ENCODE results near the gene COBL. TPM values are rescaled to one million over a fixed set of nuclear protein-coding genes. Genes with fewer than 3 reads are reported as not detected.

COBL gene
- total RNA-seq, 4 donors from 2014 or later: 50.2 to 156 (median 65.1) TPM

- WGBS: 94% methylated on average over 6 of the region's 6 CpGs
- Histone ChIP-seq H3K4me1 (no peaks in the 10 kb centered on the region), H3K27ac (no peak overlapping the region), H3K4me3 (no peak overlapping the region), H3K9me3 (no peaks in the 10 kb centered on the region), H3K36me3 (no peaks in the 10 kb centered on the region), H3K27me3 (no peaks in the 10 kb centered on the region)
- DNase-seq (ENCODE audit: low spot score in 2 of 2): peak in 1 of 2 donors; percentile 18
- TF ChIP-seq POLR2AphosphoS5 (IDR thresholded peaks at IDR 0.05) (no peak), POLR2A (IDR thresholded peaks at IDR 0.05) (no peak), EP300 (IDR thresholded peaks at IDR 0.05) (no peak)
- TF ChIP-seq, protein P1, sequence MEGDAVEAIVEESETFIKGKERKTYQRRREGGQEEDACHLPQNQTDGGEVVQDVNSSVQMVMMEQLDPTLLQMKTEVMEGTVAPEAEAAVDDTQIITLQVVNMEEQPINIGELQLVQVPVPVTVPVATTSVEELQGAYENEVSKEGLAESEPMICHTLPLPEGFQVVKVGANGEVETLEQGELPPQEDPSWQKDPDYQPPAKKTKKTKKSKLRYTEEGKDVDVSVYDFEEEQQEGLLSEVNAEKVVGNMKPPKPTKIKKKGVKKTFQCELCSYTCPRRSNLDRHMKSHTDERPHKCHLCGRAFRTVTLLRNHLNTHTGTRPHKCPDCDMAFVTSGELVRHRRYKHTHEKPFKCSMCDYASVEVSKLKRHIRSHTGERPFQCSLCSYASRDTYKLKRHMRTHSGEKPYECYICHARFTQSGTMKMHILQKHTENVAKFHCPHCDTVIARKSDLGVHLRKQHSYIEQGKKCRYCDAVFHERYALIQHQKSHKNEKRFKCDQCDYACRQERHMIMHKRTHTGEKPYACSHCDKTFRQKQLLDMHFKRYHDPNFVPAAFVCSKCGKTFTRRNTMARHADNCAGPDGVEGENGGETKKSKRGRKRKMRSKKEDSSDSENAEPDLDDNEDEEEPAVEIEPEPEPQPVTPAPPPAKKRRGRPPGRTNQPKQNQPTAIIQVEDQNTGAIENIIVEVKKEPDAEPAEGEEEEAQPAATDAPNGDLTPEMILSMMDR (IDR thresholded peaks at IDR 0.05): no peak
Measured at GRCh38 chr7:51022821-51023220, 293.8 kb downstream of the COBL start.

DNA sequence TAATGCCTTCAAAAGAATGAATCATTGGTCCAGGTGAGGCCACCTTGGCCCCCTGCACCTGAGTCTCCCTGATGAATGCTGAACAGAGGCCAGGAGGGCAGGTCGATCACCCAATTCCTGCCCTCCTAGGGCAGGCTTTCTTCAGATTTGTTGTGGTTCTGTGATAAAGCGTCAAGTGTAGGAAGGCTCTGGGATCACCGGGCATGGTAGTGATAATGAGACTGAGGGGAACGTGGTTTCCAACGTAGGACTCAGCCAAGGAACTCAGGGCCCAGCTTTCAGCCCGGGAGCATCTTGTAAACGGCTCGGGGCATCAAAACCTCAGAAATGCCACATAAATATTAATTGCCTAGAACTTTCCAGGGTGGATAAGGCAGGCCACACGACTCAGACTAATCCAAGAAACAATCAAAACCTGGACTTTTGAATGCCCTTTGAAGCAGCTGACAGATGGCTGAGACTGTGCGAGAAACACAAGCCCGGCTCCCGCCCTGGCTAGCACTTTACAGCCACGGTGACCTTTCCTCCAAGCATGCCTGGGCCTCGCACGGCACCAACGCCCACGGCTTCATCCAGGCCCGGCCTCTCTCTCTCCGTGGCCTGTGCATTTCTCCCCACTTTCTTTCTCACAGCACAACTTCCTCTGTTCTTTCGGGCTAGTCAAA lies 294.6 kb downstream of the COBL start:
- WGBS: 74% methylated on average over 20 of the region's 20 CpGs

GRCh38 chr7:51020944-51021343 lies 295.7 kb downstream of the COBL start:
- Histone ChIP-seq H3K27me3 (no peaks in the 10 kb centered on the region), H3K9me3 (no peaks in the 10 kb centered on the region), H3K36me3 (no peaks in the 10 kb centered on the region), H3K27ac (no peak overlapping the region), H3K4me3 (no peak overlapping the region), H3K4me1 (no peaks in the 10 kb centered on the region)
- 96% methylated on average over 3 of the region's 3 CpGs for WGBS
- TF ChIP-seq POLR2AphosphoS5 (IDR thresholded peaks at IDR 0.05) (no peak), EP300 (IDR thresholded peaks at IDR 0.05) (no peak), POLR2A (IDR thresholded peaks at IDR 0.05) (no peak)
- TF ChIP-seq, protein P1 (IDR thresholded peaks at IDR 0.05): no peak
- no peak for DNase-seq (ENCODE audit: low spot score in 2 of 2)

More for the DNA sequence above, 294.6 kb downstream of the COBL start:
- Histone ChIP-seq H3K4me3 (no peak overlapping the region), H3K9me3 (no peaks in the 10 kb centered on the region), H3K27me3 (no peaks in the 10 kb centered on the region), H3K4me1 (no peaks in the 10 kb centered on the region), H3K36me3 (no peaks in the 10 kb centered on the region), H3K27ac (no peak overlapping the region)
- no peak for DNase-seq (ENCODE audit: low spot score in 2 of 2)
- TF ChIP-seq, protein P1 (IDR thresholded peaks at IDR 0.05): no peak
- no peak for TF ChIP-seq EP300 (IDR thresholded peaks at IDR 0.05)
- no peak for TF ChIP-seq POLR2AphosphoS5 (IDR thresholded peaks at IDR 0.05)
- no peak for TF ChIP-seq POLR2A (IDR thresholded peaks at IDR 0.05)

GRCh38 chr7:51019891-51020870 lies 296.4 kb downstream of the COBL start:
- H3K27ac ChIP-seq: no peak overlapping the region
- no peaks in the 10 kb centered on the region for H3K4me1 ChIP-seq
- H3K9me3 ChIP-seq: no peaks in the 10 kb centered on the region
- DNase-seq (ENCODE audit: low spot score in 2 of 2): no peak
- no peaks in the 10 kb centered on the region for H3K36me3 ChIP-seq
- H3K4me3 ChIP-seq: no peak overlapping the region
- 91% methylated on average over 19 of the region's 22 CpGs for WGBS
- TF ChIP-seq, protein P1 (IDR thresholded peaks at IDR 0.05): no peak
- TF ChIP-seq POLR2A (IDR thresholded peaks at IDR 0.05): no peak
- no peak for TF ChIP-seq POLR2AphosphoS5 (IDR thresholded peaks at IDR 0.05)
- TF ChIP-seq EP300 (IDR thresholded peaks at IDR 0.05): no peak
- no peaks in the 10 kb centered on the region for H3K27me3 ChIP-seq

Data from suprapubic skin (tissue), 4 donors.